Measurements from ENCODE around the gene JMY. TPM values are rescaled to one million over a fixed set of nuclear protein-coding genes. Genes with fewer than 3 reads are reported as not detected.

The JMY gene
- total RNA-seq, 1 experiment from 2014 or later = 15.6 TPM

GRCh38 chr5:79273341-79273740 is 37.4 kb downstream of the JMY start:
- Histone ChIP-seq H3K9ac (ENCODE audit: low read length) (no peak overlapping the region), H2AFZ (ENCODE audit: low read depth, low read length, poor library complexity, severe bottlenecking) (no peak overlapping the region), H4K20me1 (ENCODE audit: insufficient read depth) (no peaks in the 10 kb centered on the region), H3K79me2 (ENCODE audit: insufficient read depth, low read length) (peaks cover 29% of the 10 kb centered on the region), H3K36me3 (ENCODE audit: control insufficient read depth in 1 of 2, insufficient read depth in 2 of 2, low read length in 2 of 2) (no peaks in the 10 kb centered on the region), H3K27ac (ENCODE audit: low read depth, low read length) (no peak overlapping the region), H3K4me2 (ENCODE audit: low read length) (no peak overlapping the region), H3K4me1 (ENCODE audit: control insufficient read depth in 1 of 2, insufficient read depth in 2 of 2, low read length in 2 of 2) (no peaks in the 10 kb centered on the region), H3K27me3 (ENCODE audit: insufficient read depth, low read length) (no peaks in the 10 kb centered on the region), H3K9me3 (ENCODE audit: control insufficient read depth in 1 of 2, insufficient read depth in 1 of 2, low read depth in 1 of 2, low read length in 2 of 2) (no peaks in the 10 kb centered on the region), H3K4me3 (replicated peaks in 1 of 2; ENCODE audit: low read depth in 1 of 2, low read length in 2 of 2) (no peak overlapping the region), H3K9me2 (ENCODE audit: insufficient read depth) (no peaks in the 10 kb centered on the region)
- CTCF ChIA-PET = no interaction called here
- POLR2A ChIA-PET = no interaction called here
- no TSS peak for BruUV-seq (replicated peaks)
- RAD21 ChIA-PET (ENCODE audit: low non-redundant PET in 1 of 2, low total read pairs in 2 of 2, uncharacterized antibody in 2 of 2, unreplicated experiment in 2 of 2) = no interaction called here
- ATAC-seq = no peak
- no peak for DNase-seq (ENCODE audit: low read depth, low spot score)
- intact Hi-C loops (cut with micrococcal nuclease) = no loop called here
- TF ChIP-seq EGR1 (IDR thresholded peaks at IDR 0.05; ENCODE audit: low read depth) (no peak), EZH2 (IDR thresholded peaks at IDR 0.05) (no peak), CBX3 (IDR thresholded peaks at IDR 0.05; ENCODE audit: low read depth) (no peak), CTCF (IDR thresholded peaks at IDR 0.05 in 2 of 3, conservative IDR thresholded peaks at IDR 0.05 in 1 of 3; ENCODE audit: borderline replicate concordance in 1 of 3, insufficient read depth in 1 of 3, low read depth in 2 of 3, low read length in 2 of 3) (no peak), ELF1 (IDR thresholded peaks at IDR 0.05; ENCODE audit: borderline replicate concordance, low read depth) (no peak), SP1 (IDR thresholded peaks at IDR 0.05; ENCODE audit: low read depth) (no peak), RAD21 (IDR thresholded peaks at IDR 0.05; ENCODE audit: low read depth) (no peak), YY1 (IDR thresholded peaks at IDR 0.05; ENCODE audit: extremely low read depth, insufficient replicate concordance, low read depth, low read length) (no peak), ZBTB33 (IDR thresholded peaks at IDR 0.05; ENCODE audit: extremely low read depth, insufficient replicate concordance, low read length) (no peak), POLR2A (IDR thresholded peaks at IDR 0.05; ENCODE audit: borderline replicate concordance, extremely low read depth, insufficient read depth, insufficient read length) (no peak), JUND (IDR thresholded peaks at IDR 0.05) (no peak), CEBPB (IDR thresholded peaks at IDR 0.05; ENCODE audit: low read depth) (no peak), EZH2phosphoT487 (IDR thresholded peaks at IDR 0.05; ENCODE audit: borderline replicate concordance) (no peak), MAX (IDR thresholded peaks at IDR 0.05) (no peak), ATF3 (IDR thresholded peaks at IDR 0.05) (no peak), SRF (IDR thresholded peaks at IDR 0.05; ENCODE audit: low read depth) (no peak)

All from HCT116 (cell line).